ENCODE measurements around the gene MARCHF2. TPM values are rescaled to one million over a fixed set of nuclear protein-coding genes. Genes with fewer than 3 reads are reported as not detected.

The MARCHF2 gene
- polyA plus RNA-seq, 1 of the 3 experiments (the other 2 are of a cell fraction), result 57.2 TPM

- no peak for TF ChIP-seq TCF12 (IDR thresholded peaks at IDR 0.05)
- no peak for TF ChIP-seq NFIC (IDR thresholded peaks at IDR 0.05; ENCODE audit: borderline replicate concordance)
Observed at GRCh38 chr19:8416796-8417195, 3.7 kb downstream of the MARCHF2 start (continued).

GRCh38 chr19:8421484-8422461 is 8.7 kb downstream of the MARCHF2 start:
- Histone ChIP-seq H3K4me1 (ENCODE audit: control insufficient read depth in 1 of 2, insufficient read depth in 2 of 2, low read depth in 1 of 2, low read length in 1 of 2) (peaks cover 0 to 8% of the 10 kb centered on the region in 2 experiments; a peak in 2 of 4 replicates), H3K4me2 (no peak overlapping the region), H3K36me3 (replicated peaks in 1 of 2; ENCODE audit: control insufficient read depth in 1 of 2, insufficient read depth in 2 of 2, low read length in 1 of 2) (no peaks in the 10 kb centered on the region), H3K4me3 (ENCODE audit: low read depth in 2 of 2, low read length in 1 of 2) (no peak overlapping the region), H3K27me3 (ENCODE audit: insufficient read depth) (no peaks in the 10 kb centered on the region), H4K20me1 (ENCODE audit: insufficient read depth) (no peaks in the 10 kb centered on the region), H3K9ac (no peak overlapping the region), H3K9me2 (no peaks in the 10 kb centered on the region), H3K9me3 (no peaks in the 10 kb centered on the region), H3F3A (replicated peaks; ENCODE audit: insufficient read depth) (peaks cover 3% of the 10 kb centered on the region), H3K79me2 (ENCODE audit: insufficient read depth) (no peaks in the 10 kb centered on the region), H2AFZ (ENCODE audit: low read depth) (no peak overlapping the region), H3K27ac (ENCODE audit: low read depth in 2 of 2, low read length in 1 of 2) (no peak overlapping the region)
- DNase-seq, result no peak
- 97% methylated on average over 19 of the region's 28 CpGs for WGBS (ENCODE audit: low lambda C conversion rate)
- CTCF ChIA-PET, result interaction anchor here (0.5 to 0.9 kb wide), 3 partner anchors 9 to 156 kb away, joined by 3 read pairs; partner anchors contain the start of gene MARCHF2
- POLR2A ChIA-PET, result no interaction called here
- TF ChIP-seq NFIC (IDR thresholded peaks at IDR 0.05; ENCODE audit: borderline replicate concordance), result no peak
- no peak for TF ChIP-seq ZBTB33 (IDR thresholded peaks at IDR 0.05; ENCODE audit: borderline replicate concordance, low read depth)
- TF ChIP-seq GABPA (IDR thresholded peaks at IDR 0.05; ENCODE audit: low read depth), result no peak
- TF ChIP-seq CTCF (IDR thresholded peaks at IDR 0.05), result no peak
- no peak for TF ChIP-seq REST (IDR thresholded peaks at IDR 0.05; ENCODE audit: low read depth, low read length)
